HL-60/S4 treated with phorbol 12-myristate 13-acetate at 8.2 ng/mL for 4 days and 3 days (cell line): ENCODE measurements around the gene MRPL1.

Experiments
- in situ Hi-C: fragments of 300-500 bp; cut with MboI; formaldehyde crosslinking; loops from 2 replicates; pipeline ENCODE4 v1.15.0; 2022; ENCODE audit warnings: low sequenced_read_pairs

MRPL1 gene

DNA sequence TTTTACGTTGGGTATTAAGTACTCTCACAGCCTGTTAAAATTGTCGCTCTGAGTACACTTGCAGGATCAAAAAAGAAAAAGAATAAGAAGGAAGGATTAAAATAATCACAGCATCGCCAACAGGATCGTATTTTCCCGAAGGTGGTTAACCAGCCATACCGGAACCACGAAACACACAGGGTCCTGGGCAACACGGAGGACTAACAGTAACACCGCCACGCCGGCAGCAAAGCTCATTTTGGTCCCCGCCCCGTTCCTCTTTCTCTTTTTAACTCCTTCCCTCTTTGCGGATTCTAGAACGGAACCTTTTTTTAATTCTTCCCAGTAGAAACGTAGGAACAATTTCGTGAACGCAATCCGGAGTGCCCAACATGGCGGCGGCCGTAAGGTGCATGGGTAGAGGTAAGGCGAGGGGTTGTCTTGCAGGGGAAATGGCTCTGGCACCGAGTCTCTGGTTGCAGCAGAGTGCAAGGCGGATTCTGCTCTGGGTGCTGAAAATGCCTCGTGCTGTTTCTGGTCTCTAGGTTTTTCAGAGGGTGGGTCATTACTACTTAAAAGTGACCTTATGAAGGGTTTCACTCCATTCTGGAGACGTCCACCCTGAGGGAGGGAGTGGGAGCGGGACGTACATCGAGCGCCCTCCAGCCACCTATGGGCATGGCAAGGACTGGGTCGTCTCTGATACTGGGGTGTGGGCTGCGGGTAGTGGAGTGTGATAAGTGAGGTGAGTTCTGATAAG lies at the start of gene MRPL1:
TSS of gene MRPL1 (plus strand) at position 353 of the 739 bp plus-strand sequence. CDS start at position 372, 19 bp downstream.
- in situ Hi-C loops: no loop called here

DNA sequence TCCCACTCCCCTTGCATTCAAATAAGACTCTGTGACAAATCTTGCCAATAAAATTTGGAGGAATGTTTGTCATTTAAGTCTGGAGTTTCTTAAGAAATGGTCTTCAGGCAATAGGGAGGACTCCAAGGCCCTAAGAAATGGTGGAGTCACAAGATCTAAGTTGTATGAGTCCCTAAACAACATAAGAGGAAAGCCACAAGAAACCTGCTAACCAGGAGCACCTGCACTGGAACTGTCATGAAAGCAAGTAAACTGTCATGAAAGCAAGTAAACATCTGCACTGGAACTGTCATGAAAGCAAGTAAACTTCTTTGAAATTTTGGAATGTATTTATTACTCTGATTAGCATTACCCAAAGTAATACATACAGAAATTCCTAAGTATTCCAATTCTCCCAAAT lies 47.0 kb upstream of the MRPL1 start:
- in situ Hi-C loops: no loop called here

DNA sequence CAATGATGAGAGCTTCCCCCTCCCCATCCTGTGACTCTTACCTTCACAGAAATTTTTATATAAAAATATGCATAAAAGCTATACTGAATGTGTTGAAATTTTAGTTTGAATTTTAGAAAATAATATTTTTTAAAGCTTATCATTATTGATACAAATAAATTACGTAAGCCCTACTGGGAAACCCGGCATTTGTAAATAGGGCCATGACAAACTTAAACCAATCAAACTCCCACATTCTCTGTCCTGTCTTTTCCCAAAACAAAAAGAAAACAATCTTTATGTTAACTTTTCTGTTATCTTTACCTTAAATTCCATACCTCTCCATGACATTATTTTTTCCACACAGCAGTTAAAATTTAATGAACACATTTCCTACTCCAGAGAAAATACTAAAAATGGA lies 46.1 kb upstream of the MRPL1 start:
- in situ Hi-C loops: no loop called here

GRCh38 chr4:77817304-77818072 lies 45.1 kb upstream of the MRPL1 start:
- in situ Hi-C loops: no loop called here

DNA sequence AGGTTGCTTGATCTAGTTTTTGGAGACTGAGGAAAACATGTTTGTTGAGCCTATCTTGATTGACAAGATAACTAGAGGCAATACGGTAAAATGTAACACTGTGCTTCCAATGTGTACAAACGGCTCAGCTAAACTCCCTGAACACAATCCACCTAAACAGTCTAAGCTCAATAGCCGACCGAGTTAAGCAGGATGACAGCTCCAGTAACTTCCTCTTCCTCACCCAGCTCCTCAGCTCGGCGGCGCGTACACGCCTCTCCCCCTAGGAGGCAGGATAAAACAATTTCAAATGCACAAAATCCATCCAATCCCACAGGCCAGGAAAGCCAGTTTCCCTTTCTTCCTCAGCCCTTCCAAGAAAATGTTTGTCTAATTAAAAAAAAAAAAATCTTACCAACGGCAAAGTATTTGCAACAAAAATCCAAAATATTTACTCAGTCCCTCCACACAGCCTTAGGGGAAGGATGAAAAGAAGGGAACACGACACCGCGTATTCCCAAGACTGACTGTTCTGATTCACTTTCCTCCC lies 44.5 kb upstream of the MRPL1 start:
- in situ Hi-C loops: no loop called here

DNA sequence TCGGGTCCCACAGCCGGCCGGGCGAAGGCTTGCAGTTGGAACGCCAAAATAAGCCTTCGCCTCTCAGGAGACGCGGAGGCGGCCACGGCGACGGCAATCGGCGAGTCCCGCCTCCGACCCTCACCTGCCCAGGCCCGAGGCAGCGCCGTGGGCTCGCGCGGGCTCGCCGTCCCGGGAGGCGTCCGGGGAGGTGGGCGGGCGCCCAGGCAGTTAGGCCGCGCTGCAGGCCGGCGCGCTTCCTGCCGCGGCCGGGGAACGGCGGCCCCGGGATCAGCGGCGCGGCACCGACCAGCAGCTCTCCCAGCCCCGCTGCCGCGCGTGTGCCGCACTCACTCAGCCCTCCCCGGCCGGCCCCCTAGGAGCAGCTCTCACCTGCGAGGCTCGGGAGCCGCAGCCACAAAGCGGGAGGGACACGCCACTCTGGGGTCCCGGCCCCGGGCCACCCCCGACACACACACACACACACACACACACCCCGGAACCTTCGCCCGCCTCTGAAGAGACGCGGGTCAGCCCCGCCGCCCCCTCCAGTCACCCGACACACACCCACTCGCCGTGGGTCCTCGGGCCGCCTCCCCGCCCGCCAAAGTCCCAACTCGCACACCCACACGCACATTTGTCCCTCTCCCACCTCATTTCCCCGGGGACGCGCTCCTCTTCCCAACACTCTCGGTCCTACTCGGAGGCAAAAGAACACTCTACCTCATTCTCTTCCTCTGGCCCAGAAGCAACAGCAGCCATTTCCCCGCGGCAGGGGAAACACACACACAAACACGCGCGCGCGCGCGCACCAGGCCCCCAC lies 43.8 kb upstream of the MRPL1 start, which contains the start of gene CNOT6L:
TSS of gene CNOT6L (minus strand) at position 767 of the 802 bp plus-strand sequence. CDS start at position 707, 60 bp downstream.
- in situ Hi-C loops: no loop called here

- in situ Hi-C loops: no loop called here
These were observed 43.2 kb upstream of the MRPL1 start for GRCh38 chr4:77819404-77819842.

- in situ Hi-C loops: no loop called here
These were observed 42.6 kb upstream of the MRPL1 start for GRCh38 chr4:77819843-77820648.

DNA sequence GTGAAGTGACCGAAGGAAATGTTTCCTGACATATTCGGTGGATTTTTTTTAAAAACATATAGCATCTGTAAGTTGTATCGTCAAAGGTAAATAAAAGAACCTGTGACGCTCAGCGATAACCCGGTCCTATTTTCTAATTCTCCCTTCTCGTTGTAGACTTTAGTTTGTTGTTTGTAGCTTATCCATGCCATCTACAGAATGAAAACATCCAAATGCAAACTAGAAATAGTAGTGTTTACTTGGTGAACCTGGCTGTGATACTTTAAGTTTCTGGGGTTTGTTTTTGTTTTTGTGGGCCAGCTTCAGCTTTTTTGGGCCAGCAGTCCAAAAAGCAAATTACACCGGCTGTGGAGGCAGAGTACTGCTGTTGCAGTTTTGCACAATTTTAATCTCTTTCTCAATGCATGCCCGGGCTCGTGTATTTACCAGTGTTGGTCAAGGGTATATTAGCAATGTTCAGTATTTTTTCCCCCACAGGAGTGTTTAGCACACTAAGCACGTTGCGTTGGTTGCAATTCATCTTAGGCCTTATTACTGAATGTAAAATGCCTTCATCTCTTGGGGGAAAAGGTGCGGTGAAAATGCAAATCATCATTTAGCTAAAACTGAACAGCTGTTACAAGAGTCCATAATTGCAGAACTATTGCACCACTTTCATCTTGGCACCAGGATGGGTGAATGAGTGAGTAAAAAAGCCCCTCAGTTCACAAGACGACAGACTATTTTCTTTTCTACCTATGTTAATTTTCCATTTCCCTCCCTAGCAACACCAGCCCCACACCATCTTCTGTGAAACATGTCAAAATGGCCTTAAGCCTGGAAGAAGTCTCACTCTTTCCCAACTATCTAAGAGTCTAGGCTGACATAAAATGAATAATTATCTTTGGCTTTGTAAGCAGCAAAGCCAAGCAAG lies 41.7 kb upstream of the MRPL1 start:
- in situ Hi-C loops: no loop called here

GRCh38 chr4:77821775-77822174 lies 40.9 kb upstream of the MRPL1 start:
- in situ Hi-C loops: no loop called here

DNA sequence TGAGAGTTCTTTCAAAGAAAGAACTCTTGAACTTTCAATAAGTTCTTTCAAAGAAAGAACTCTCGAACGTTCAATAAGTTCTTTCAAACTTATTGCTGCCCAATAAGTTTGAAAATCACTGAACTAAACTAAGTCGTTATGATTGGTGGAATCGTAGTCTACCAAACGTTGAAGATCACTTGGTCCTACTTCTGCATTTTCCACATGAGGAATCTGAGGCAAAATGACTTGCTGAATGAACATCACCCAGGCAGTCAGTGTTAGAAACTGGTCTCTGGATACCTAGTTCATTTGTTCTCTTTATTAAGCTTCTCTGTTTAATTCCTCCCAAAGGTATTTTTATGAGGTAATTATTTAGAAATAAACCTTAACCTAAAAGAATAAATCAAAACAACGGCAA lies 36.4 kb upstream of the MRPL1 start:
- in situ Hi-C loops: no loop called here

DNA sequence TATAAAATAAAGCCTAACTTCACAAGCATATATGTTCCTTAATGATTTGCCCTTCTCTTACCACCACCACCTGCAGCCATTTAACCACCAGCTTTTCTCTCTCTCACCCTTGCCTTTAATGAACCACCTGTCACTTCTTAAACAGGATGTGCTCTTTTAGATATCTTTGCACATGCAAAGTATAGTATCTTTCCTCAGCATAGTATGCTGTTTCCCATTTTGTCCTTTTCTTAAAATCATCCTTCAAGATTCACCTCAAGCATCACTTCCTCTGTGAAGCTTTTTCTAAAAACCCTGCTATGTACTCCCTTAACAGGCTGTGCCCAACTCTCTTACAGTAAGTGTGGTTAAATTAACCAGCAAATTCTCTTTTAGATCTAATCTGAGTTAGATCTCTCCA lies 35.3 kb upstream of the MRPL1 start:
- in situ Hi-C loops: no loop called here

DNA sequence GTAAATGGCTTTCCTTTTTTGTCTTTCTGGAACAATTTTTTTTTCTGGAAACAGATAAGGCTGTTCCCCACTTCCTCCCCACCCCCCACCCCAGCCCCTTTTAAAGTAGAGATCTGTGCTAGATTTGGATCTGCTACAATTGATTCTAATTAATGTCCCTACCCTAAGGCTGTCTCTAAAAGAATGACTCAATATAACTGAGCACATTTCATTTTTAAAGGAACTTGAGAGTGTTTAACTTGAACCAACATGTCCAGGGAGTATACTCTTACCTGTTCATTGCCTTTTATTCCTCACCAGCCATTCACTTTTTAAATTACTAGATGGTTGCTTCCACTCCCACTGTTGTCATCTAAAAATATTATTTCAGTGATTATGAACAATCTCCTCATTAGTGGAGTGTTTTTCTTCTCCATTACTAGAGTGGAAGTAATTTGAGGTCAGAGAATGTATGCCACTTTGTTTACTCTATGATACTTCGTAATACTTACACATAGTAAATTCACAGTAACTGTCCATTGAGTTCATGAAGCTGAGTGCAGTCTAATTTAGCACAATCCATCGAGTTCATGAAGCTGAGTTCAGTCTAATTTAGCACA lies 29.4 kb upstream of the MRPL1 start:
- in situ Hi-C loops: no loop called here

DNA sequence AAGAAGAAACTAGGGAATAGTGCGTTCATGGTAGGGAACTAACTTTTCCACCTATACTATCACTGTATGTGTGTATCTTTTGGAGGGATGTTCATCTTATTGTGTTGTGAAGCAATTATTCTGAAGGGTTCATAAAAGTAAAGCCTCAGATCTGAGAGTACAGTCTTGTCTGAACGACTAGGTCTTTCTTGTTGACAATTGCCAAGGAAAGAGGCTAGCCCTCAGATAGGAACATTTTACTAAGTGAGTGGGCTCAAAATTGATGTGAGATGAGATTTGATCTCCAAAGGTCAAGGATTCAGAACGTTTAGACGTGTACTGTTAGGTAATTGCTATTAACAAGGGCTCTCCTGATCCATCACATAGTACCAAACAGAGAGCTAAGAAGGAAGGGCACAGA lies 28.2 kb upstream of the MRPL1 start:
- in situ Hi-C loops: no loop called here

DNA sequence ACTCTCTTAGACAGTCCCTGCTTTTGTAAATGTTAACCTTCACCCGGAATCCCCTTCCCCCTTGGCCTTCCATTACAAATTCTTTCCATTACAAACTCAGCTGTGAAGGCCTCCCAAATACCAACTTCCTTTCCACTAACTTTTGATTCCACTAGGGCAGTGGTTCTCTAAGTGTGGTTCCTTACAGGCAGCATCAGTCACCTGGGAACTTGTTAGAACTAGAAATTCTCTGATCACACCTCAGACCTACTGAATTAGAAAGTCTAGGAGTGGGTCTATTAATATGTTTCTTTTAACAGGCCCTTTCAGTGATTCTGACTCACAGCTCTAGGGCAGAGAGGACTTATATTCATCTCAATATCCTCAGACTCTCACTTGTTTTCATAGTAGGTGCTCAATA lies 19.0 kb upstream of the MRPL1 start:
- in situ Hi-C loops: no loop called here

DNA sequence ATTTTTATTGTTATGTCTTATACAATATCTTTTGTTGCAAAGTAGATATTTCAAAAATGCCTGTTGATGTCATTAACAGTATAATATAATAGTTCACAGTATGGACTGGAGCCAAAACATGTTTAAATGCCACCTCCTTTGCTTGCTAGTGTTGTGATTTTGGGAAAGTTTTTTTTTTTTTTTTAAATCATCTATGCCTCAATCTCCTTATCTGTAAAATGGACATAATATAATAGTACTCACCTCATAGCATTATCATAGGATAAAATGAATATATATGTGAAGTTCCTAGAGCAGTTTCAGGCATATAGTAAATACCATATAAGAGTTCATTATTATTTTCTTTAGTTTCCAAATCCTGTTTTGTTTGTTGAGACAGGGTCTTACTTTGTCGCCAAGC lies 18.3 kb upstream of the MRPL1 start:
- in situ Hi-C loops: no loop called here

GRCh38 chr4:77845400-77845799 lies 17.2 kb upstream of the MRPL1 start:
- in situ Hi-C loops: no loop called here

- in situ Hi-C loops: no loop called here
These were observed 16.7 kb upstream of the MRPL1 start for GRCh38 chr4:77845929-77846328.

DNA sequence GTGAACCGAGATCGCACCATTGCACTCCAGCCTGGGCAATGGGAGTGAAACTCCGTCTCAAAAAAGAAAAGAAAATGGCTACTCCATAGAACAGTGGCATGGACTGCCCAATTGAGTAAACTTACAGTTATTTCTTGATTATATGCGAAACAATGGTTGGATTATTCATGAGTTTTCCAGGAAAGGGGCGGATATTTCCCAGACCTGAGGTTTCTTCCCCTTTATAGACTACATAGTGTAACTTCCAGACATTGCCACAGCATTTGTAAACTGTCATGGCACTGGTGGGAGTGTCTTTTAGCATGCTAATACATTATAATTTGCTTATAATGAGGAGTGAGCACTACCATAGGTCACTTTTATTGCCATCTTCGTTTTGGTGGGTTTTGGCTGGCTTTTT lies 14.1 kb upstream of the MRPL1 start:
- in situ Hi-C loops: no loop called here
